GM13977 (cell line): ENCODE results near the gene LRRC28.
"Not testable (repeated sequence)": the region's sequence is repeated elsewhere in the genome, so short reads cannot be mapped to it uniquely, and the experiment has no call there.

Experiments used
- DNase-seq: peaks from one replicate; pipeline ENCODE4 v3.0.0; 2012; ENCODE audit warnings: low spot score
- in situ Hi-C: fragments of 300-500 bp; cut with MboI; formaldehyde crosslinking; loops from one replicate; pipeline ENCODE4 v1.12.0; 2022; ENCODE audit warnings: low sequenced_read_pairs, low pct_unique_long_range_greater_than_20kb, mixed read lengths, inconsistent platforms; ENCODE audit not compliant: unreplicated experiment
- TF ChIP-seq, protein P1 (sequence below): IDR thresholded peaks from 2 replicates; pipeline ENCODE4 v1.5.1; 2012; ENCODE audit warnings: mild to moderate bottlenecking, control low read depth; ENCODE audit not compliant: insufficient read depth; ENCODE audit errors: extremely low read depth, missing control alignments

LRRC28 gene

DNA sequence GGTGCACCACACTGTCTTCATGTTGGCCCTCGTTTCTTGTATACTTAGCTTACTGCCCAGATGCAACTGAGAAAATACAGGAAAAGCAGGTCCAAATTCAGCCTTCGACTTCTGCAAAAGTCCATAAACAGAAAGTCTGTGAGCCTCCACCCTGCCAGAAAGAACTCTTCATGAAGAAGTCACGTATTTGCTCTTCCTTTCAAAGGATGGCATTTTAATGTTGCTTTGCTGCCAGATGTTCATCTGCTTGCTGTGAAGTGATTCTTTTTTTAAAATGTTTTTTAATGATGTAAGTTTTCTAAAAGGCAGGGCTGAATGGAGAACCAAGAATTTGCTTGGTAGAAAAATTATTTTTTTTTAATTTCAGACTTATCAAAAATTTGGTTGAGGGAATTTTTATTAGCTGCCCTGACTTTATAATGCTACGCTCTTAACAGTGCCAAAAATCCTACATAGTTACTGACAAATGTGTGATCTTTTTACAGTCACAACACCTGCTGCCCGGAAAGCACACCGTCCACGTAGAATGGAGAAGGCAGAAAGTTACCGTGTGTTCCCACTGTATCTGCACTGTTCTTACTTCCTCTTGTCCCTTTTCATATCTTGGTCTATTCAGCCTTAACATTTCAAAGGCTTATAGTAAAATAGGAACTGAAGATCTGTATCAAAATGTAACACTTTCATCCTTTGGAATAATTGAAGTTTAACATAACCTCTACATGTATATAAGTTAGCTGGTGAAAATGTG lies 136.3 kb downstream of the LRRC28 start:
- in situ Hi-C loops, result no loop called here

DNA sequence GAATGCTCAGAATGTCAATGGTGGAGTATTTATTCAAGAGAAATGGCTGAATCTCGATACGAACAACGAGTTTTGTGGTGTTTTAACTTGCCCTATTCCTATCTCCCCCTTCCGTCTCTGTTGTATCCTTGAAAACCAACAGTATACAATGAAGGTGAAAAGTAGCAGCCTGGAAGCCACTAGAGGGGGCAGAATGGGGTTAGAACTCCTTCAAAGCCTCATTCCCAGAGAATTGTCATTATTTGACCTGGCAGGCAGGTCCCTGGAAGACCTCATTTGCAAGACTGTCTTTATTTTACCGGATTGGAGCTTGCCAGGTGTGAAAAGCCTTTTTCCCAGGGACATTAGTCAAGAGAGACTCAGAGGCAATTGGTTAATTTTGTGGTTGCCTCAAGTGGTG lies 139.4 kb downstream of the LRRC28 start:
- in situ Hi-C loops, result no loop called here
- no peak for DNase-seq
- TF ChIP-seq, protein P1, sequence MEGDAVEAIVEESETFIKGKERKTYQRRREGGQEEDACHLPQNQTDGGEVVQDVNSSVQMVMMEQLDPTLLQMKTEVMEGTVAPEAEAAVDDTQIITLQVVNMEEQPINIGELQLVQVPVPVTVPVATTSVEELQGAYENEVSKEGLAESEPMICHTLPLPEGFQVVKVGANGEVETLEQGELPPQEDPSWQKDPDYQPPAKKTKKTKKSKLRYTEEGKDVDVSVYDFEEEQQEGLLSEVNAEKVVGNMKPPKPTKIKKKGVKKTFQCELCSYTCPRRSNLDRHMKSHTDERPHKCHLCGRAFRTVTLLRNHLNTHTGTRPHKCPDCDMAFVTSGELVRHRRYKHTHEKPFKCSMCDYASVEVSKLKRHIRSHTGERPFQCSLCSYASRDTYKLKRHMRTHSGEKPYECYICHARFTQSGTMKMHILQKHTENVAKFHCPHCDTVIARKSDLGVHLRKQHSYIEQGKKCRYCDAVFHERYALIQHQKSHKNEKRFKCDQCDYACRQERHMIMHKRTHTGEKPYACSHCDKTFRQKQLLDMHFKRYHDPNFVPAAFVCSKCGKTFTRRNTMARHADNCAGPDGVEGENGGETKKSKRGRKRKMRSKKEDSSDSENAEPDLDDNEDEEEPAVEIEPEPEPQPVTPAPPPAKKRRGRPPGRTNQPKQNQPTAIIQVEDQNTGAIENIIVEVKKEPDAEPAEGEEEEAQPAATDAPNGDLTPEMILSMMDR, result no peak

More for the DNA sequence above, 136.3 kb downstream of the LRRC28 start:
- no peak for DNase-seq
- TF ChIP-seq, protein P1, result no peak

DNA sequence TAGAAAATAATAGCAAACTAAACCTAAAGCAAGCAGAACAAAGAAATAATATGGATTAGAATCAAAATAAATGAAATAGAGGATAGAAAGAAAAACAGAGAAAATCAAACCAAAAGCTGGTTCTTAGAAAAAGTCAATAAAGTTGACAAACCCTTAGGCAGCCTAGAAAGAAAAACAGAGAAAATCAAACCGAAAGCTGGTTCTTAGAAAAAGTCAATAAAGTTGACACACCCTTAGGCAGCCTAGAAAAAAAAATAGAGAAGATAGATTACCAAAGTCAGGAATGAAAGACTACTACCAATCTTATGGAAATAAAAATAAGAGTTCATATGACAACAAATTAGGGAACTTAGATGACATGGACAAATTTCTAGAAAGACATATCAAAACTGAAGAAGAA lies 142.4 kb downstream of the LRRC28 start:
- TF ChIP-seq, protein P1, result no peak
- no peak for DNase-seq
- in situ Hi-C loops, result no loop called here

DNA sequence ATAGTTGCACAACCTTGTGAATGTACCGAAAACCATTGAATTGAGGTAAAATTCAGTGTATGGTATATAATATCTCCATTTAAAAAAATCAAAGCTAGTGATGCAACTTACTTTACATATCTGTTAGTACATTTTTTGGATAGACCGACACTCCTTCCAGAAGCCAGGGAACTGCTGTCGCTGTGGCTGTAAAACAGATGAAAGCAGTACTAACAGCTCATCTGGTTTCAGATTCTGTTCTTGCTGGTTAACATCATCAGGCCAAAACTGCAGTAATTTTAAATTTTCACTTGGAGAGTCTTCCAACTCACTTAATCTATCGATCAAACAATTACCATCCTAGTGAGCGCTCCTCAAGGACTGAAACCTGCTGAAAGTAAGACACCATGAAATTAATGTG lies 145.1 kb downstream of the LRRC28 start:
- no peak for DNase-seq
- in situ Hi-C loops, result no loop called here
- TF ChIP-seq, protein P1, result no peak

DNA sequence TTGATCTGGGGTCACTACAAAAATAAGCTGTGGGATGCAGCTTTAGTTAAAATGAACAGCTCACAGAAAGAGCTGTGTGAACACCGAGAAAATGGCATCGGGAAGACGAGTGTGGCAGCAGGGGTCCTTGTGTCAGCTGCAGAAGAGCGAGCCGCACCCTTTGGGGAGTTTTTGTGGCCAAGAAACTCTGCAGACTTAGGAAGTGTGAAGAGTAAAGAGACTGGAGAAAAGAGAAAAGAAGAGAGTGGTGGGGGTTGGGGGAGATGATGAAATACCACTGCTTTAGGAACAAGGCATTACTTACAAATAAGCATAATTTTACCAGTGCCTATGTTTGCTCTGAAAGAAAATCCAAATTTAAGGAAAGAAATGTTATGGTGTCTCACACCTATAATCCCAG lies 147.8 kb downstream of the LRRC28 start:
- TF ChIP-seq, protein P1, result no peak
- DNase-seq, result no peak
- in situ Hi-C loops, result no loop called here

DNA sequence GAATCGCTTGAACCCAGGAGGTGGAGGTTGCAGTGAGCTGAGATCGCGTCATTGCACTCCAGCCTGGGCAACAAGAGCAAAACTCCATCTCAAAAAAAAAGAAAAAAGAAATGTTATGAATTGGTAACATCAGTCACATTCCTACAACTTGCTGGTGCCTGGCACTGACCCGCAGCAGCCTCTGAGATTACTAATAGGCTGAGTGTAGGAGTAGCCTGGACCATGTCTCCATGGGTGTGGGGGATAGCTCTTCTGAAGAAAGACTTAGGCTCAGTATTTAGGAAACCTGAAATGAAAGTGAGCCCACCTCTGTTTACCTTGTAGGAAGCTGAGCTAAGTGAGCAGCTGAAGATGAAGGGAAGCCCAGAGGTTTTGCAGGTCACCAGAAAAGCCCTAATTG lies 148.3 kb downstream of the LRRC28 start:
- in situ Hi-C loops, result no loop called here
- TF ChIP-seq, protein P1, result no peak
- DNase-seq, result no peak

DNA sequence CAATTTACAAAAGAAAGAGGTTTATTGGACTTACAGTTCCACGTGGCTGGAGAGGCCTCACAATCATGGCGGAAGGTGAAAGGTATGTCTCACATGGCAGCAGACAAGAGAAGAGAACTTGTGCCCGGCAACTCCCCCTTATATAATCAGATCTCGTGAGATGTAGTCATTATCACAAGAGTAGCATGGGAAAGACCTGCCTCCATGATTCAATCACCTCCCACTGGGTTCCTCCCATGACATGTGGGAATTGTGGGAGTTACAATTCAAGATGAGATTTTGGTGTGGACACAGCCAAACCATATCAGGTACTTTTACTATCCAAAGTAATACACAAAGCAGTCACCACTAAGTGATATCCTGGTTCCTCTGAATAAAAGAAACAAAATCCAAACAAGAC lies 149.9 kb downstream of the LRRC28 start:
- DNase-seq, in situ Hi-C loops: not testable (repeated sequence)
